Kidney (tissue), 14 donors: ENCODE results near the gene ELAPOR1. TPM values are rescaled to one million over a fixed set of nuclear protein-coding genes. Genes with fewer than 3 reads are reported as not detected.

Experiments
- DNase-seq, 5 donors: peaks; one replicate each; pipeline ENCODE4 v3.0.0-alpha.2; 2013 to 2020
- FAIRE-seq: peaks from 2 replicates; lab custom pipeline; 2012; peaks lifted over from hg19 to GRCh38; lab: Jason Lieb, UNC
- H3K27ac ChIP-seq, 2 donors: one replicate each; pipeline ENCODE4 v1.7.0; 2013; ENCODE audit warnings: low read depth in 2 of 2, low read length in 2 of 2, inconsistent platforms in 1 of 2
- H3K27me3 ChIP-seq: one replicate; pipeline ENCODE4 v1.7.1; 2013; ENCODE audit warnings: low read length, inconsistent platforms; ENCODE audit not compliant: control insufficient read depth, insufficient read depth
- H3K36me3 ChIP-seq, 3 donors: one replicate each; pipeline versions ENCODE4 v1.7.0 to v1.7.1; 2013; ENCODE audit warnings: low read length in 3 of 3, control low read depth in 1 of 3, inconsistent platforms in 1 of 3; ENCODE audit not compliant: insufficient read depth in 3 of 3, control insufficient read depth in 2 of 3
- H3K4me1 ChIP-seq, 3 donors: one replicate each; pipeline versions ENCODE4 v1.7.0 to v1.7.1; 2013; ENCODE audit warnings: low read length in 3 of 3, inconsistent platforms in 1 of 3, low read depth in 1 of 3; ENCODE audit not compliant: control insufficient read depth in 2 of 3, insufficient read depth in 2 of 3
- H3K4me3 ChIP-seq, 3 donors: one replicate each; pipeline versions ENCODE4 v1.7.0 to v1.8.1; 2013; ENCODE audit warnings: low read length in 3 of 3, control low read depth in 1 of 3, inconsistent platforms in 1 of 3
- H3K9ac ChIP-seq, 3 donors: one replicate each; pipeline versions ENCODE4 v1.7.0 to v1.7.1; 2013; ENCODE audit warnings: low read length in 3 of 3, control low read depth in 1 of 3, inconsistent platforms in 1 of 3
- H3K9me3 ChIP-seq, 3 donors: one replicate each; pipeline versions ENCODE4 v1.7.0 to v1.7.1; 2013; ENCODE audit warnings: low read length in 3 of 3, control low read depth in 1 of 3, inconsistent platforms in 1 of 3; ENCODE audit not compliant: control insufficient read depth in 2 of 3, insufficient read depth in 1 of 3
- CTCF ChIP-seq: IDR thresholded peaks from 3 replicates; pipeline ENCODE4 v1.5.1; 2012; ENCODE audit warnings: mild to moderate bottlenecking, moderate library complexity, borderline replicate concordance; ENCODE audit not compliant: insufficient read depth; ENCODE audit errors: extremely low read depth
- intact Hi-C: fragments of 100-400 bp; cut with DNase I; formaldehyde crosslinking; loops from one replicate; pipeline ENCODE4 v1.11.1; 2022
- polyA plus RNA-seq: library from polyadenylated mRNA; stranded (reverse); fragments of 350-450 nt; fragmentation: Illumina TruSeq; extraction: RNeasy Lipid Tissue Mini Kit (QIAGEN cat#74804); gene quantifications from one replicate; pipeline ENCODE4 v1.2.3, GENCODE V29; 2014; ENCODE audit warnings: low read depth, low replicate concordance; ENCODE audit not compliant: insufficient read depth
- total RNA-seq: library from RNA; stranded (reverse); fragmentation: NEBNext Ultra II Directional; extraction: Animal tissue kit (Norgen Biotek cat#: 25700); gene quantifications from one replicate; pipeline ENCODE4 v1.2.1, GENCODE V29; 2021
- donor health status: control.
- donor health status: control.
- donor health status: control.
- donor health status: control.
- donor health status: control.
- donor health status: DM: yes; HTN: yes; CAD: no.
- donor health status: Normal renal cell carcinoma (clear cell type).

Gene ELAPOR1
- total and polyA plus RNA-seq, 2 donors from 2014 or later = 0.28 to 1.3 TPM

- peaks cover 2 to 9% (median 4%) of the 10 kb centered on the region in 3 donors for H3K4me1 ChIP-seq
- TF ChIP-seq CTCF = no peak
- H3K9me3 ChIP-seq = no peaks in the 10 kb centered on the region
- no peaks in the 10 kb centered on the region for H3K27me3 ChIP-seq
- H3K27ac ChIP-seq = no peak overlapping the region
- no peak for FAIRE-seq
- no peak overlapping the region for H3K4me3 ChIP-seq
- intact Hi-C loops = no loop called here
- H3K36me3 ChIP-seq = no peaks in the 10 kb centered on the region
- H3K9ac ChIP-seq = no peak overlapping the region
- no peak for DNase-seq
These were observed 49.6 kb downstream of the ELAPOR1 start for GRCh38 chr1:109163551-109163950.

Other genes with a start within 250 kb of the ELAPOR1 start
- 3.1 TPM for gene GPSM2, start 237.1 kb upstream of the ELAPOR1 start, total RNA-seq
- 2.2 TPM for gene GPSM2, start 237.1 kb upstream of the ELAPOR1 start, polyA plus RNA-seq
- 32.1 TPM for gene CLCC1, start 150.6 kb upstream of the ELAPOR1 start, total RNA-seq
- gene CLCC1, start 150.6 kb upstream of the ELAPOR1 start, polyA plus RNA-seq = 10.7 TPM
- 15.8 TPM for gene WDR47, start 72.0 kb upstream of the ELAPOR1 start, total RNA-seq
- gene WDR47, start 72.0 kb upstream of the ELAPOR1 start, polyA plus RNA-seq = 5.1 TPM
- gene TAF13, start 38.1 kb upstream of the ELAPOR1 start, total RNA-seq = 39.8 TPM
- 35.4 TPM for gene TAF13, start 38.1 kb upstream of the ELAPOR1 start, polyA plus RNA-seq
- gene TMEM167B, start 23.4 kb upstream of the ELAPOR1 start, total RNA-seq = 39.4 TPM
- gene TMEM167B, start 23.4 kb upstream of the ELAPOR1 start, polyA plus RNA-seq = 24.7 TPM
- 181 TPM for gene SARS1, start 99.8 kb downstream of the ELAPOR1 start, total RNA-seq
- 114 TPM for gene SARS1, start 99.8 kb downstream of the ELAPOR1 start, polyA plus RNA-seq
- 65.6 TPM for gene CELSR2, start 135.4 kb downstream of the ELAPOR1 start, total RNA-seq
- gene CELSR2, start 135.4 kb downstream of the ELAPOR1 start, polyA plus RNA-seq = 10.6 TPM
- 4.2 TPM for gene PSRC1, start 169.0 kb downstream of the ELAPOR1 start, total RNA-seq
- gene PSRC1, start 169.0 kb downstream of the ELAPOR1 start, polyA plus RNA-seq = 3.5 TPM
- 0.19 TPM for gene MYBPHL, start 192.9 kb downstream of the ELAPOR1 start, total RNA-seq
- not detected for gene MYBPHL, start 192.9 kb downstream of the ELAPOR1 start, polyA plus RNA-seq